ENCODE data around the gene SOCS6.

The SOCS6 gene

GRCh38 chr18:70299393-70299792, 10.5 kb downstream of the SOCS6 start:
- Histone ChIP-seq H3F3A (ENCODE audit: insufficient read depth, low read length) (no peaks in the 10 kb centered on the region), H3K9me2 (replicated peaks; ENCODE audit: insufficient read depth, low read length) (no peaks in the 10 kb centered on the region), H3K79me2 (ENCODE audit: low read length) (peaks cover 98% of the 10 kb centered on the region), H3K4me1 (ENCODE audit: low read length) (no peaks in the 10 kb centered on the region), H3K4me3 (ENCODE audit: low read length) (no peak overlapping the region), H3K27ac (ENCODE audit: low read length) (no peak overlapping the region), H3K4me2 (ENCODE audit: low read depth, low read length) (no peak overlapping the region), H3K9ac (ENCODE audit: low read length) (no peak overlapping the region), H4K20me1 (ENCODE audit: insufficient read depth, low read length) (no peaks in the 10 kb centered on the region), H3K9me3 (replicated peaks; ENCODE audit: insufficient read depth, low read length) (no peaks in the 10 kb centered on the region), H2AFZ (ENCODE audit: low read length) (no peak overlapping the region), H3K27me3 (replicated peaks; ENCODE audit: insufficient read depth, low read length) (no peaks in the 10 kb centered on the region), H3K36me3 (replicated peaks; ENCODE audit: insufficient read depth, low read length) (no peaks in the 10 kb centered on the region)
- no peak for DNase-seq
- no peak for TF ChIP-seq EZH2phosphoT487 (IDR thresholded peaks at IDR 0.05; ENCODE audit: low read length)
- no peak for TF ChIP-seq EZH2 (optimal IDR thresholded peaks at IDR 0.05; ENCODE audit: low read depth, low read length)
- no peak for TF ChIP-seq CTCF (IDR thresholded peaks at IDR 0.05; ENCODE audit: low read length)

- H3K4me2 ChIP-seq (ENCODE audit: low read depth, low read length) = no peak overlapping the region
- H4K20me1 ChIP-seq (ENCODE audit: insufficient read depth, low read length) = no peaks in the 10 kb centered on the region
- H3K9me3 ChIP-seq (replicated peaks; ENCODE audit: insufficient read depth, low read length) = no peaks in the 10 kb centered on the region
- TF ChIP-seq CTCF (IDR thresholded peaks at IDR 0.05; ENCODE audit: low read length) (no peak), EZH2 (optimal IDR thresholded peaks at IDR 0.05; ENCODE audit: low read depth, low read length) (no peak), EZH2phosphoT487 (IDR thresholded peaks at IDR 0.05; ENCODE audit: low read length) (no peak)
- no peaks in the 10 kb centered on the region for H3K4me1 ChIP-seq (ENCODE audit: low read length)
- DNase-seq = no peak
- H3K27ac ChIP-seq (ENCODE audit: low read length) = no peak overlapping the region
- H3K4me3 ChIP-seq (ENCODE audit: low read length) = no peak overlapping the region
- H3K36me3 ChIP-seq (replicated peaks; ENCODE audit: insufficient read depth, low read length) = no peaks in the 10 kb centered on the region
- H3K79me2 ChIP-seq (ENCODE audit: low read length) = peaks cover 96% of the 10 kb centered on the region
- H2AFZ ChIP-seq (ENCODE audit: low read length) = no peak overlapping the region
- H3K27me3 ChIP-seq (replicated peaks; ENCODE audit: insufficient read depth, low read length) = no peaks in the 10 kb centered on the region
- H3K9ac ChIP-seq (ENCODE audit: low read length) = no peak overlapping the region
- no peaks in the 10 kb centered on the region for H3F3A ChIP-seq (ENCODE audit: insufficient read depth, low read length)
- no peaks in the 10 kb centered on the region for H3K9me2 ChIP-seq (replicated peaks; ENCODE audit: insufficient read depth, low read length)
These were observed 12.8 kb downstream of the SOCS6 start for GRCh38 chr18:70301667-70302066.

GRCh38 chr18:70308555-70309294, 19.9 kb downstream of the SOCS6 start:
- no peaks in the 10 kb centered on the region for H4K20me1 ChIP-seq (ENCODE audit: insufficient read depth, low read length)
- no peak overlapping the region for H3K27ac ChIP-seq (ENCODE audit: low read length)
- no peak overlapping the region for H2AFZ ChIP-seq (ENCODE audit: low read length)

More at GRCh38 chr18:70308555-70309294, 19.9 kb downstream of the SOCS6 start:
- Histone ChIP-seq H3K9me2 (replicated peaks; ENCODE audit: insufficient read depth, low read length) (no peaks in the 10 kb centered on the region), H3K36me3 (replicated peaks; ENCODE audit: insufficient read depth, low read length) (no peaks in the 10 kb centered on the region), H3K4me2 (ENCODE audit: low read depth, low read length) (no peak overlapping the region), H3K4me3 (ENCODE audit: low read length) (no peak overlapping the region), H3K9ac (ENCODE audit: low read length) (no peak overlapping the region), H3F3A (ENCODE audit: insufficient read depth, low read length) (no peaks in the 10 kb centered on the region), H3K27me3 (replicated peaks; ENCODE audit: insufficient read depth, low read length) (no peaks in the 10 kb centered on the region), H3K79me2 (ENCODE audit: low read length) (peaks cover 94% of the 10 kb centered on the region), H3K9me3 (replicated peaks; ENCODE audit: insufficient read depth, low read length) (no peaks in the 10 kb centered on the region), H3K4me1 (ENCODE audit: low read length) (no peaks in the 10 kb centered on the region)
- TF ChIP-seq EZH2phosphoT487 (IDR thresholded peaks at IDR 0.05; ENCODE audit: low read length) (no peak), CTCF (IDR thresholded peaks at IDR 0.05; ENCODE audit: low read length) (no peak), EZH2 (optimal IDR thresholded peaks at IDR 0.05; ENCODE audit: low read depth, low read length) (no peak)
- DNase-seq = no peak
